T1000 (cell line): ENCODE data around the gene RERE.
A peak's percentile ranks its signal among the peaks of the same experiment; 100 is the strongest.
"Not testable (repeated sequence)": the region's sequence is repeated elsewhere in the genome, so short reads cannot be mapped to it uniquely, and the experiment has no call there.

Source experiments
- DNase-seq: peaks from one replicate; lab custom pipeline; 2025; ENCODE audit warnings: mixed read lengths; lab: John Stamatoyannopoulos, UW

The RERE gene

DNA sequence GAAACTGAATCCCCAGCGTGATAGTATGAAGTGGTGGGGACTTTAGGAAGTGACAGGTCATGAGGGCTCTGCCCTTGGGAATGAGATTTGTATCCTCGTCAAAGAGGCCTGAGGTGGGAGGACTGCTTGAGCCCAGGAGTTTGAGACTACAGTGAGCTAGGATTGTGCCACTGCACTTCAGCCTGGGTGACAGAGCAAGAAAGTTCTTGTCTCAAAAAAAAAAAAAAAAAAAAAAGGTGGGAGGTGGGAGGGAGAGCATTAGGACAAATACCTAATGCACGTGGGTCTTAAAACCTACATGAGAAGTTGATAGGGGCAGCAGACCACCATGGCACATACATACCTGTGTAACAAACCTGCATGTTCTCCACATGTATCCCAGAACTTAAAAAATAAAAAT is 24.0 kb upstream of the RERE start:
- no peak for DNase-seq

GRCh38 chr1:8839990-8840389 is 22.6 kb upstream of the RERE start:
- no peak for DNase-seq

DNA sequence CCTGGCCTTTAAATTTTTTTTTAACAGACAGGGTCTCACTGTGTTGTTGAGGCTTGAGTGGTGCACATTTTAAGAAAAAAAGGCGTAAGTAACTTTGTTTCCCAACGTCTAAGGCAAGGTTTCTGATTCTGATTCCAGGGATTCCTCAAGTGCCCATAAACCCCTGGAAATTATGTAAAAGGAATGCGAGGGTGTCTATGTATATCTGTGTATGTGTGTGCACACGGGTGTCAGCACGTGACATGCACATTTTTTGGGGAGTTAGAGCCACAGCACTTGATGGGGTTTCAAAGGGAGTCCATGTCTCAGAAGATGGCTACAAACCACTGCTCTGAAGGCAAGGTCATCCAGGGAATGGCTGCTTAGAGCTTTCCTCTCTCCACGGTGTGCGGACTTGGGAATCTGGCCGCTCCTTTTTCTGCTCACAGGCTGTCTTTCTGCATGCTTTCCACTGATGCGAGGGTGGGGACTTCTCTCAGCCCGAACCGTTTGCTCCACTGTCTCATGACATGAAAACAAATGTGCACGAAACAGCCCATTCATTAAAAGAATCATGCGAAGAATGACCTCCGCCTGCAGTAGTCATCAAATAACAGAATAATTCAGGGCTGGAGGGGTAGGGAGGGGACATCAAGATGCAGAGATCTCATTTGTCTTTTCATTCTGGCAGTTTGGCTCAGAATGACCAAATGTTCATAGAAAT is 18.7 kb upstream of the RERE start:
- no peak for DNase-seq

- DNase-seq, result no peak
These were observed 13.9 kb upstream of the RERE start for GRCh38 chr1:8831340-8831739.

DNA sequence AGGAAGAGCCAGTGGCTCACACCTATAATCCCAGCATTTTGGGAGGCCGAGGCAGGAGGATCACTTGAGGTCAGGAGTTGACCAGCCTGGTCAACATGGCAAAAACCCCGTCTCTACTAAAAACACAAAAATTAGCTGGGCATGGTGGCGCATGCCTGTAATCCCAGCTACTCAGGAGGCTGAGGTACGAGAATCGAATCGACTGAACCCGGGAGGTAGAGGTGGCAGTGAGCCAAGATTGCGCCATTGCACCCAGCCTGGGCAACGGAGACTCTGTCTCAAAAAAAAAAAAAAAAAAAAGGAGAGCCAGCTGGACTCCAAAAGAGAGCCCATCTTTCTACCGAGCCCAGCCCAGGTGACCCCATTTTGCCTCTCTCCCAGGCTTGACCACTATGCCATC is 13.3 kb upstream of the RERE start:
- DNase-seq, result not testable (repeated sequence)

DNA sequence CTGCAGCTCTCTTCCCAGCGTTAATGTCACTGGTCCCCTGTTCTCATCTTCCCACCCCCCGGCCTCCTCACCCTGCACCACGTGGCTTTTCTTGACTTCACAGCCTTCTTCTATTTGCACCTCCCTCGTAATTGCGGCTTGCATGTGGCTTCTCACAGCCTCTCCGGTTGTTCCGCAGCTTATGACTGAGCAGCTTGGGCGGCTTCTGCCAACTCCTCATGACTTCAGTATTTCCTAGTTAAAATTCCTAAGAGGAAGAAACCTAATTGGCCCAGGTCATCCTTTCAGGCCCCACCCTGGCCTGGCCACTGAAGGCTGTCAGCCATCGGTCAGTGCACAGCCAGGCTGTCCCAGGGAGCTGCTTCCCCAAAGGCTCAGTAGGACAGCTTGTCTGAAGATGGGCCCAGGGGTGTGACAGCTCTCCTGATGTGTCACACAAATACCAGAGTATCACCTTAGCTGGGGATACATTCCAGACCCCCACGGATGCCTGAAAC is 8.6 kb upstream of the RERE start:
- no peak for DNase-seq

DNA sequence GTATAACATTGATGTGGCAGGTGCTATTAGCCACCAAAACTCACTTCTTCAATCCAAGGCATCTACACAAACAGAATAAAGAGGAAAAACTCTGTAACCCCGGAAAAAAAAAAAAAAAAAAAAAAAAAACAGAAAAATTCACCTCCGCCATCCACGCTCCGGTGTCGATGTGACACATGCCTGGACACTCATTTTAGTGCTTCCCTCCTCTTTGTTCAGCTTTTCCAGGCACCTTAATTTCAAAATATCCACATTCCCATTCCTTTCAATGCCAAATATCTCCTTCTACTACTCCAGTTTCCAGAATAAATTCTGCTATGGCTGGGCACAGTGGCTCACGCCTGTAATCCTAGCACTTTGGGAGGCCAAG is 5.8 kb upstream of the RERE start:
- DNase-seq, result no peak

- DNase-seq, result peak; percentile 73
These were observed 5.2 kb upstream of the RERE start for GRCh38 chr1:8822373-8823294.

GRCh38 chr1:8821084-8821483 is 3.6 kb upstream of the RERE start:
- DNase-seq, result no peak

DNA sequence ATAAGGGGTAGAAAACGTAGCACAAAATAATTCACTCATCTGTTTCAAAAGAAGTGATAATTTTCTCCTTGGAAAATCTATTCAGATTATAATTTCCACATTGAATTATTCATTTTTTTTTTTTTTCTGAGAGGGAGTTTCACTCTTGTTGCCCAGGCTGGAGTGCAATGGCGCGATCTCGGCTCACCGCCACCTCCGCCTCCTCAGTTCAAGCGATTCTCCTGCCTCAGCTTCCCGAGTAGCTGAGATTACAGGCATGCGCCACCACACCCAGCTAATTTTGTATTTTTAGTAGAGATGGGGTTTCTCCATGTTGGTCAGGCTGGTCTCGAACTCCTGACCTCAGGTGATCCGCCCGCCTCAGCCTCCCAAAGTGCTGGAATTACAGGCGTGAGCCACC is 1.3 kb upstream of the RERE start:
- not testable (repeated sequence) for DNase-seq

DNA sequence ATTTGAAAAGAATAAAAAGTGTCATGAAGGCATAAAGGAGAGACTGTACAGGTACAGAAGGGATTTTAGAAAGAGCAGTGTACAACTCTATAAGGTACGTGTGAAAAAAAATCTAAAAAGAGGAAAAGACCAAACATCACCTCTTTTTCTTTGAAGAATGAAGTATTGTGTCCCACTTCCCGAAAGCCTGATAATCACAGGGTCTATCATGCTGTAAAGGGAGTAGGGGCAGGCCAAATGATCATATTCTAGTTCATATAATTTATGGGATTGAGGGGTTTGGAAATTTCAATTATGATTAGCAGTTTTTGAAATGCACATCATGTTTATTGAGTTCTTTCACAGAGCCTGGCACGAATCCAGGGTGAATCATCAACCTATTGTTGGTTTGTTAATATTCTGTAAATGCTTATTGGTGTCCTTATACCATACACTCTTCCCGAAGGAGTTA is 910 bp upstream of the RERE start:
- peak; percentile 49 for DNase-seq

DNA sequence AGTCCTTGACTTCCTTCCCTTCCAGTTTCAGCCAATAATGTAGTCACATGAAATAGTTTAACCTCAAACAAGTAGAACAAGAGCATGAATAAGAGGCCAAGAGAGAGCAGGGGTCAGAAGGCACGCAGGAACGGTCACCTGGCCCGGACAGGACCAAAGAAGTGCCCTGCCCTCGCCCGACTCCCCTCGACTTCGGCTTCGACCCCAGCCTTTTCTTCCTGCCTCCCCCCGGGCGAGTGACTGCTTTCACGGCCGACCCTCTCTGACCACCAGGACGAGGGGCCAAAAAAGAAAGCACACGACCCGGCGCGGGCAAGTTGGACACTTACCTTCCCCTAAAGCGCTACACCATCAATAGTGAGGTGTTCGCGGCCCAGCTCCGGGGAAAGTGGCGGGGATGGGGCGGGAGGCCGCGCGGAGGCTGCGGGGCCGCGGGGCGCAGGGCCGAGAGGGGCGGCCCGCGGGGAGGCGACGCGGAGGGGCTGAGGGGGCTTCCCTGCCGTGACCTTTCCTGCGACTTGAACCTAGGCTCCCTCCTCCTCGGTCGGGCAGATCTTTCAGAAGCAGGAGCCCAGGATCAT is 519 bp downstream of the RERE start:
- no peak for DNase-seq

- no peak for DNase-seq
These were observed 1.2 kb downstream of the RERE start for GRCh38 chr1:8816264-8816663.

- no peak for DNase-seq
These were observed 1.8 kb downstream of the RERE start for GRCh38 chr1:8815582-8816151.

- no peak for DNase-seq
These were observed 2.6 kb downstream of the RERE start for GRCh38 chr1:8814865-8815264.

- no peak for DNase-seq
These were observed 3.4 kb downstream of the RERE start for GRCh38 chr1:8813991-8814390.

GRCh38 chr1:8813016-8813763 is 4.2 kb downstream of the RERE start:
- no peak for DNase-seq

DNA sequence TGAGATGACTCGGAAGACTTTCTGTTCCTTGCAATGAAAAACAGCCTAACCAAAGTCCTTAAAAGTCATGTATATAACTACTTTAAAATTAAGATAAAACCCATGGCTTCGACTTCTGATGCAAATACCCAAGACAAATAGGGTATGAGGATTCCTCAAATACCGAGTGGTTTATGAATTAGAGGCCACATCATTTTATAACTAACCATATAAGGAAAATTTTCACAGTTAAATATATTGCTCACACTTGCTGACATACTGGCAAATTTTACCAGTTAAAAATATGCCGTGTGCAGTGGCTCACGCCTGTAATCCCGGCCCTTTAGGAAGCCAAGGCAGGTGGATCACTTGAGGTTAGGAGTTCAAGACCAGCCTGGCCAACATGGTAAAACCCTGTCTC is 5.4 kb downstream of the RERE start:
- no peak for DNase-seq

DNA sequence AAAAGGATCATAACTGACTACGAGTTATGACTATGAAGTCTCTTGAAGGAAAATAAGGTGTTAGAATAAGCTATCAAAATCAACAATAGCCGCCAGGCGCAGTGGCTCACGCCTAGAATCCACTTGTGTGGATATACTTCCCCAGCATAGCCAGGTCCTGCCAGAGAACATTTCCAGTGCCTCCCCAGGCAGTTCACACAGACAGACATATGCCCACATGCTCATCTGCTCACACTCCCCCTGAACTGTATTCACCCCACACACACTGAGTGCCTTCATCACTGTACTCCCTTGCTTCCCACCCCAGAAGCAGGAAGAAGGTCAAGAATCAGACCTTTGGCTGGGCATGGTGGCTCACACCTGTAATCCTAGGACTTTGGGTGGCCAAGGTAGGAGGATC is 6.5 kb downstream of the RERE start:
- no peak for DNase-seq

DNA sequence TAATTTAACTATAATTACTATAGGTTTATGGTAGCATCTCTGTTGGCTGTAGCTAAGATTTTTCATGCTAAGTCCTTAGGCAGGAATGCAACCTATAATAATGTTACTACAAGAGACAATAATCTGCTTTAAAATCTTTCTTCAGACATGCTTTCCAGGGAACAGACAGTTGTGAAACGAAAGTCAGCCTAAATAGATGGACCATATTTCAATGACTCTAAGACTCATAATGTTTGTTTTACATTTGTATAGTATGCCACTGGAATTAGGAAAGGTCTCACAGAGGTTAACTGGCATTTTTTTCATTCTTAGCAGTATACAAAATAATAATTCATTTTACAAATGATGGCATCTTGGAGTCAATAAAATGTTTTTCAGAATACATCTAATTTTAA is 8.1 kb downstream of the RERE start:
- DNase-seq, result no peak

- DNase-seq, result no peak
These were observed 10.4 kb downstream of the RERE start for GRCh38 chr1:8807004-8807403.

- no peak for DNase-seq
These were observed 17.0 kb downstream of the RERE start for GRCh38 chr1:8800416-8800815.
